Choroid plexus epithelial cell (primary cell): ENCODE measurements around the gene CPT1A.

Experiments used
- DNase-seq: peaks from one replicate; pipeline ENCODE4 v3.0.0-alpha.2; 2010; ENCODE audit warnings: low read depth
- H3K4me3 ChIP-seq: 2 replicates; pipeline ENCODE4 v1.5.1; 2011; ENCODE audit warnings: low read depth, mild to moderate bottlenecking, control low read depth, low read length, moderate library complexity
- TF ChIP-seq, protein P1 (sequence below): conservative IDR thresholded peaks from 2 replicates; pipeline ENCODE4 v1.5.1; 2011; ENCODE audit warnings: low read depth, mild to moderate bottlenecking, control low read depth, inconsistent platforms, low read length, moderate library complexity

The CPT1A gene

DNA sequence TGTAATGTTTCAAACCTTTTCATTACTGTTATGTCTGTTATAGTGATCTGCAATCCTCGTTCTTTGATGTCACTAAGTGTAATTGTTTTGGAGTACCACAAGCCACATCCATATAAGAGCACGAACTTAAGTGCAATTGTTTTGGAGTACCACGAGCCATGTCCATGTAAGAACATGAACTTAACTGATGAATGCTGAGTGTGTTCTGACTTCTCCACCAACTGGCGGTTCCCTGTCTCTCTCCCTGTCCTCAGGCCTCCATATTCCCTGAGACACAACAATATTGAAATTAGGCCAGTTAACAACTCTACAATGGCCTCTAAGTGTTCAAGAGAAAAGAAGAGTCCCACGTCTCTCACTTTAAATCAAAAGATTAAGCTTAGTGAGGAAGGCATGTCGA is 113.9 kb downstream of the CPT1A start:
- no peak overlapping the region for H3K4me3 ChIP-seq
- TF ChIP-seq, protein P1, sequence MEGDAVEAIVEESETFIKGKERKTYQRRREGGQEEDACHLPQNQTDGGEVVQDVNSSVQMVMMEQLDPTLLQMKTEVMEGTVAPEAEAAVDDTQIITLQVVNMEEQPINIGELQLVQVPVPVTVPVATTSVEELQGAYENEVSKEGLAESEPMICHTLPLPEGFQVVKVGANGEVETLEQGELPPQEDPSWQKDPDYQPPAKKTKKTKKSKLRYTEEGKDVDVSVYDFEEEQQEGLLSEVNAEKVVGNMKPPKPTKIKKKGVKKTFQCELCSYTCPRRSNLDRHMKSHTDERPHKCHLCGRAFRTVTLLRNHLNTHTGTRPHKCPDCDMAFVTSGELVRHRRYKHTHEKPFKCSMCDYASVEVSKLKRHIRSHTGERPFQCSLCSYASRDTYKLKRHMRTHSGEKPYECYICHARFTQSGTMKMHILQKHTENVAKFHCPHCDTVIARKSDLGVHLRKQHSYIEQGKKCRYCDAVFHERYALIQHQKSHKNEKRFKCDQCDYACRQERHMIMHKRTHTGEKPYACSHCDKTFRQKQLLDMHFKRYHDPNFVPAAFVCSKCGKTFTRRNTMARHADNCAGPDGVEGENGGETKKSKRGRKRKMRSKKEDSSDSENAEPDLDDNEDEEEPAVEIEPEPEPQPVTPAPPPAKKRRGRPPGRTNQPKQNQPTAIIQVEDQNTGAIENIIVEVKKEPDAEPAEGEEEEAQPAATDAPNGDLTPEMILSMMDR, result peak; percentile 62
- peak; percentile 68 for DNase-seq

DNA sequence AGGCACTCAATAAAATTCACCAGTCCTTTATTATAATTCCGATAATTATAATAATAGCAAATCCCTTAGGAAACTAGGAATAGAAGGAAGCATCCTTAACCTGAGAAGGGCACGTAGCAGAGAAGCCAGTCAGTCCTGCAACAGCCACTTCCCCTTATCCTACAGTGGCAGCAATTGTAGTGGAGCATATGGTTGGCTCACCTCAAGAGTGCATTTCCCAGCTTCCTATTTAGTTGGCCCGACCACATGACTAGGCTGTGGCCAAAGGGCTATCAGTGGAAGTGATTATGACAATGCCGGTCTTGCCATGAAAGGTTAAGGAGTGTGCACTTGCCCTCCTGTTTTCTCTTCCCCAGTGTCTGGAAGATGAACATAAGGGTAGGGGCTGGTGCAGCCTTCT is 117.4 kb downstream of the CPT1A start:
- DNase-seq, result no peak
- TF ChIP-seq, protein P1, result no peak
- no peak overlapping the region for H3K4me3 ChIP-seq

DNA sequence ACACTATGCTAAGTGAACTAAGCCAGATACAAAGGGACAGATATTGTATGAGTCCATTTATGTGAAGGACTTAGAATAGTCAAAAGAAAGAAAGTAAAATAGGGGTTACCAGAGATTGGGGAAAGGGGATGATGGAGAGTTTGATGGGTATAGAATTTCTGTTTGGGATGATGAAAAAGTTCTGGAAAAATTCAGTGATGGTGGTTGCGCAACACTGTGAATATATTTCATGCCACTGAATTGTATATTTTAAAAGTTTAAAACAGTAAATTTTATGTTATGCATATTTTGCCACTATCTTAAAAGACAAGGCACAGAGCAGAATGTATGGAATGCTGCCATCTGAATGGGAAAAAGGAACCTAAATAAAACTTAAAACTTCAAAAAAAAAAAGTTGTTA is 119.6 kb downstream of the CPT1A start:
- no peak overlapping the region for H3K4me3 ChIP-seq
- no peak for DNase-seq
- TF ChIP-seq, protein P1, result no peak

DNA sequence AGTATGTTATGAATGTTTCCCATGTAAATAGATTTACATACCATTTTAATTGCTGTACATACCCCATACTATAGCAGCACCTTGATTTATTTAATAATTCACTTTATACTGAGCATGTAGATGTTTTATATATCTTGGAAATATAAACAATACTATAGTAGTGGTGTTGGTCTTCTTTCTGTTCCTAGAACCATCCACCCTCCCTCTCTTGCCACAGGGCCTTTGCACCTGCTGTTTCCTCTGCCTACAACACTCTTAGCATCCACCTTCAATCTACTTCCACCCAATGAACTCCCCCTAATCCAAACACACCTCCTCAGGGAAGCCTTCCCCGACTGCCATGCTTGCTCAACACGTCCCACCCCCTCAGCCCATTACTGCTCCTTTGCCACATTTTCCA is 120.6 kb downstream of the CPT1A start:
- DNase-seq, result no peak
- H3K4me3 ChIP-seq, result no peak overlapping the region
- TF ChIP-seq, protein P1, result no peak

DNA sequence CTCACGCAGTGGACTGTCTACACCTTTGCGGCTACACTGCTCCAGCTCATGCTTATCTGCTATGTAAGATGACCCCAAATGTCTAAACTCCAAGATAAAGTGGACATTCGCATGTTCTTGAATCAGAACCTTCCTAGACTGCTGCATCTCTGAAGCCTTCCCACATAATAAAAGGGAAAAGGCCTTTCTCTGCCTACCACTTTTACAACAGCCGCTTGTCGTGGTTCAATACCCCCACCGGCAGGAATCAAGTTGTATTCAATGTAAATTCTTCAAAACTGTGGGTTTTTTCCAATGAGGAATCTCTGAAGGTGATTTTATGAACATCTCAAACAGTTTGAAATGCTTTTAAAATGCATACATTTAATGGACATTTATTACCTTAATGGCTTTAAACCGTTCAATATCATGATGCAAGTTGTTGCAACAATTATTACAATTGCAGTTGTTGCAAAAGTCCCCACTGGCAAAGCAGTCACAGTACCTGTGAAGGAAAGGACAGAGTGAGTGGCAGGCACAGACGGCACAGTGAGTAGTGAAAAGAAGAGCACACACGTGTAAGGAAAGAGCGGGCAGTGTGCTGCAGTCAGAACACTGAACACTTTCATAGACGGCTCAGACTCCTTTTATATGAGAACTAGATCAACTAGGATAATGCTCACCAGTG is 126.1 kb downstream of the CPT1A start:
- H3K4me3 ChIP-seq, result no peak overlapping the region
- TF ChIP-seq, protein P1, result no peak
- no peak for DNase-seq

DNA sequence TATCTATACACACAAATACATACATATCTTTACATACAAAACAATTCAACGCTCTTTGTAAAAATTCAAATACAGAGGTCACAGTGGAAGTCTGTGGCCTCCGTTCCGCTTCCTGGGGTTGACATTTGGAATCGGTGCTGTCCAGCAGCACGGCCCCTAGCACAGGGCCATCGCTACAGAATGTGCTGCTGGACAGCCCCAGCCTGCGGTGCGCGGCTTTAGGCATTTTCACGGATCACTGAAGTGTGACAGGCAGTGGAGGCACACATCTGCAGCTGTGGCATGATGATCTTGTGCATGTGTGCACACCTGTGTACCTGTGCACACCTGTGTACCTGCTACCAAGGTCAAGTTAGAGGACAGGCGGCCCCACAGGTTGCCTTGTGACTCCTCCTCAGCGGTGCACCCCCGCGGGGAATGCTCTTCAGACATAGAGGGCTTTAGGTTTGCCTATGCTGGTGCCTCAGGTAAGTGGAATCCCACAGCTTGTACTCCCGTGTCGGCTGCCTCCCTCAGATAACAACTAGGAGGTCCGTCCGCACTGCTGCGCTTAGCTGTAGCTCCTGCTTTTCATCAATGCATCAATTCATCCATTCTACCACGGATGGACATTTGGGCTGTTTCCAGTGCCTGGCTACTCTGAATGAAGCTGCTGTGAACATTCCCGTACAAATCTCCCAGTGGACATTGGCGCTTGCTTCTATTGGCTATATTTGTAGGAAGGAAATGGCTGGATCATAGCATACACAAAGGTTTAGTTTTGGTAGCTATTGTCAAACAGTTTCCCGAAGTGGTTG is 127.5 kb downstream of the CPT1A start:
- H3K4me3 ChIP-seq, result no peak overlapping the region
- TF ChIP-seq, protein P1, result no peak
- DNase-seq, result no peak
